Measurements from ENCODE around the gene HINT3.
"Not testable (repeated sequence)": the region's sequence is repeated elsewhere in the genome, so short reads cannot be mapped to it uniquely, and the experiment has no call there.

Gene HINT3
- total RNA-seq, result 24.4 reads per million, percentile 51 among the genes with 10 or more reads in this experiment

DNA sequence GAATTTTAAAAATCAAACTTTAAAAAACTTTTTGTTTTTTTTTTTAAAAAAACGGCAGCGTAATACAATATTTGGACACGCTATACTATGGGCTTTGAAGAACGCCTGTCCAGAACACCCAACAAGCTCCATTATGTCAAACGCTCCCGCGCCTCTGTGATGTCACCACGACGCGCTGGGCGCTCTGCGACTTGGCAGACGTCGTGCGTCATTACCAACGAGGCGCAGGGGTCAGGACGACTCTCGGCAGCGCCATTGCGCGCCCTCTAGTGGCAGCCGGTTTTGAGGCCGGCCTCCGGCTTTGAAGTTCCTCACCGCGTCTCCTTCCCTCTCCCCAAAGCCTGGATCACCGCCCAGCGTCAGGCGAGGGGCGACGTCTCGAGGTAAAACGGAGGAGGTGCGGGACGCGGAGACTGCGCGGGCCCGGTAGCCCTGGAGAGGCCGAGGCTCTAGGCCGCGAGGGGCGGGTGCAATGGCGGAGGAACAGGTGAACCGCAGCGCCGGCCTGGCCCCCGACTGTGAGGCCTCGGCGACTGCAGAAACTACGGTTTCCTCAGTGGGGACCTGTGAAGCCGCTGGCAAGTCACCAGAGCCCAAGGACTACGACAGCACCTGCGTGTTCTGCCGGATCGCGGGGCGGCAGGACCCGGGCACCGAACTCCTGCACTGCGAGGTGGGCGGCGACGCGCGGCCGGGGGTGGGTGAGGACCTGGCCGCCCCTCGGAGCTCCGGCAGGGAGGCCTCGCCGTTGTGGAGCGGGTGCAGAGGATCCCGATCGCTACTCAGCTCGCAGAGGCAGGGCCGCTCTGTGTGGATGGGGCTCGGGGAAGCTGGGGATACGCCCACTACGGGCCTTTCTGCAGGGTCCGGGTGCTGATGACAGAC lies at the start of gene HINT3:
Gene HINT3, plus strand, starts transcription at position 265 of the 885 bp plus-strand sequence. Its CDS starts 208 bp downstream, at position 473.
- DNase-seq, result peak; percentile 99

DNA sequence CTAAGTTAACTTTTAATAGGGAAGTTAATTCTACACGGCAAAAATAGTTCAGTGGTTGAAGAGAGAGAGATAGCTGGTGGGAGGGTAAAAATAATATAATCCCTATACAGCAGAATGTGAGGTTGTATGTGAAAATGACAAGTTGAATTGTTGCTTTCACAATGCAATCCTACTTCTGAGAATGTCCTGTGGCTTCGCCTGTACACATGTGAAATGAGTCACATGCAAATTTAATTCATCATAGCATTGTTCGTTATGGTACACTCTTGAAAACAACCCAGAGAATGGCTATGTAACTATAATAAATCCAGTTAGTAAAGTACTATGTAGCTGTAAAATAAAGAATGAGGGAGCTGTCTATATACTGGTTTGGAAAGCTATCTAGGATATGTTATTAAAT lies 46.0 kb upstream of the HINT3 start:
- no peak for DNase-seq

DNA sequence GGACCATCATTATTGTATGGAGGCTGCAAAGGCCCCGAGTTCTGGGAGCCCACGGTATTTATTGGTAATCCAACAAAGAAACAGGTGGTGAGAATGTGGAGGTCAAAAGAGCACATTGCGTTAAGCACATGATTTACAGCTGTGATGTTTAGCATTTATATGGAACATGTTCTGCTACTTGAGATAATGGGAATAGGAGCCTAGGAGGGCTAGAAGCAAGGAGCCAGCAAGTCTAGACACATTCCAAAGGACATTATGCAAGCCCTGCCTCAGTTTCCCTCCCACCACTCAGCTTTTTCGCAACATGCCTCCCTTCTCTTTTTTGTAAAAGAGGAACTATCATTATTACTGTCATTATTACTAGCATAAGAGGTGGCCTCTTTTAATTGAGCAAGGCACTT lies 45.5 kb upstream of the HINT3 start:
- not testable (repeated sequence) for DNase-seq

DNA sequence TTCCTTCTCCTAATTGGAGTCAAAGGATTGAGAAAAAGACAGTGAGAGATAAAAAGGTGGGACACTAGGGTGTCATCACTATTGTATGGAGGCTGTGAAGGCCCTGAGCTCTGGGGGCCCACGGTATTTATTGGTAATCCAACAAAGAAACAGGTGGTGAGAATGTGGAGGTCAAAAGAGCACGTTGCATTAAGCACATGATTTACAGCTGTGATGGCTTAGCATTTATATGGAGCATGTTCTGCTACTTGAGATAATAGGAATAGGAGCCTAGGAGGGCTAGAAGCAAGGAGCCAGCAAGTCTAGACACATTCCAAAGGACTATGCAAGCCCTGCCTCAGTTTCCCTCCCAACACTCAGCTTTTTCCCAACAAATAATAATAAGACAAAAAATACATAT lies 44.1 kb upstream of the HINT3 start:
- DNase-seq, result not testable (repeated sequence)

- no peak for DNase-seq
These were observed 43.4 kb upstream of the HINT3 start for GRCh38 chr6:125913145-125913544.

- no peak for DNase-seq
These were observed 42.7 kb upstream of the HINT3 start for GRCh38 chr6:125913864-125914351.

- no peak for DNase-seq
These were observed 38.3 kb upstream of the HINT3 start for GRCh38 chr6:125918230-125918629.

- peak; percentile 25 for DNase-seq
These were observed 37.6 kb upstream of the HINT3 start for GRCh38 chr6:125918681-125919566.

- DNase-seq, result no peak
These were observed 37.0 kb upstream of the HINT3 start for GRCh38 chr6:125919618-125920017.

- DNase-seq, result no peak
These were observed 34.2 kb upstream of the HINT3 start for GRCh38 chr6:125922322-125922860.

DNA sequence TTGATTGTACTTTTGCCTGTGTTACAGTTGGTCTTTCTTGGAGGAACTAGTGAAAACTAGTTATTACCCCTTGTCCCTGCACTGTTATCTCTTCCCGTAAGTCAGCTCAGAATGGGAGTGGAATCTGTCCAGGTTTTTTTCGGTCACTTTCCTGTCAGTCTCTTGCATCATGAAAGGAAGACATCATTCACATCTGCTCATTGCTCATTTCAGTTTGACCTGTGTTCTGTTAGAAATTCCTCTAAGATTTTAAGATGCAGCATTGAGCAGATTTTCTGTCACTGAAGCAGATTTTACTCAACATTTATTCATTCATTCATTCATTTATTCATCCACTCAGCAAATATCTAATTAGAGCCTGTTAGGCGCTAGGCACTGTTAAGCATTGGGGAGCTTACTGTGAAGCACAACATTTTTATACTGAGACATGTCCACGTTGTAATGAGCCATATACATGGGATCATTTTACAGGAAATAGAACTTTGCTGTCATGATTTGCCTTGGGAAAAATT lies 33.1 kb upstream of the HINT3 start:
- DNase-seq, result no peak

GRCh38 chr6:125924169-125924568 lies 32.4 kb upstream of the HINT3 start:
- no peak for DNase-seq

- no peak for DNase-seq
These were observed 31.7 kb upstream of the HINT3 start for GRCh38 chr6:125924697-125925358.

DNA sequence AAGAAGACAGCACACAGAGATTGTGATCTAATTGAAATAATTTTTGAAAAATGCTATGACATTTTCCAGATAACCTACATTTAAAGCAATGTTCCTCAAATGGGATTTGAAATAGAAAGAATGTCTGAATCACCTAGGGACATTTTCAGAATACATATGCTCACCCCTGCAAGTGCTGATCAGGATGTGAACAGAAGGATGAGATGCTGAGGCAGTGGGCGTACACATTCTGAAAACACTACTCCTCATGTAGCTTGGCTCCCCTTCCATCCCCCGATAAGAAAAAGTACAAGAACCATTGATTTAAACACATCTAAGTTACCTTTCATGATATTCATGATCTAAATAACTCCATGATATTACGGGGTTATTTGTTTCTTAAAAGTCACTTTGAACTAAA lies 29.9 kb upstream of the HINT3 start:
- DNase-seq, result no peak

- DNase-seq, result no peak
These were observed 28.8 kb upstream of the HINT3 start for GRCh38 chr6:125927761-125928160.

DNA sequence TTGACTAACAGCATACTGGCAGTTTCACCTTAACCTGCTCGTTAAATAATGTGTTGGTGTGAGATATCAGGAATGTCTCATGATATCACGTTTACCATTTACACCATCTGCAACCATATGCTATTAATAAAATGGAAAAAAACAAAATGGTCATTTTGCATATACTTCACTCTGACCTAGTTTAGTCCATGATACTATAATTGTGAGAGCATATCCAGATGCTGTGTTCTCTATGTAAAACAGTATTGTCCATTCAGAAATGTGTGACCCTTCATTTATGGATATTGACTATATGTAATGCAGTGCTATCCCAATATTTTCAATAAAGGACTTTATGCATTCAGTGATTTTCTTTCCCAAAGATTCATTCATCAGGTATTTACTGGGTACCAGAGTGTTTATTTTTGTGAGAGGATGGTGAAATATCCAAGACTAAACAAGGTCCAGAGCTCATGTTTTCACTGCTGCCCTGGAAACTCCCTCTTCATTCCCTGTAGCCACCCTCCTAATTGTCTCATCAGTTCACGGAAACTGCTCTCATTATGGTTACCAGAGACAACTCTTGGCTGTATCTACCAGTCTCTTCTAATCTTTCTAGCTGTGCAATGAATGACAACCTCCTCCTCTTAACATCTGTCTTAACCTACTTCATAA lies 25.7 kb upstream of the HINT3 start:
- DNase-seq, result no peak

DNA sequence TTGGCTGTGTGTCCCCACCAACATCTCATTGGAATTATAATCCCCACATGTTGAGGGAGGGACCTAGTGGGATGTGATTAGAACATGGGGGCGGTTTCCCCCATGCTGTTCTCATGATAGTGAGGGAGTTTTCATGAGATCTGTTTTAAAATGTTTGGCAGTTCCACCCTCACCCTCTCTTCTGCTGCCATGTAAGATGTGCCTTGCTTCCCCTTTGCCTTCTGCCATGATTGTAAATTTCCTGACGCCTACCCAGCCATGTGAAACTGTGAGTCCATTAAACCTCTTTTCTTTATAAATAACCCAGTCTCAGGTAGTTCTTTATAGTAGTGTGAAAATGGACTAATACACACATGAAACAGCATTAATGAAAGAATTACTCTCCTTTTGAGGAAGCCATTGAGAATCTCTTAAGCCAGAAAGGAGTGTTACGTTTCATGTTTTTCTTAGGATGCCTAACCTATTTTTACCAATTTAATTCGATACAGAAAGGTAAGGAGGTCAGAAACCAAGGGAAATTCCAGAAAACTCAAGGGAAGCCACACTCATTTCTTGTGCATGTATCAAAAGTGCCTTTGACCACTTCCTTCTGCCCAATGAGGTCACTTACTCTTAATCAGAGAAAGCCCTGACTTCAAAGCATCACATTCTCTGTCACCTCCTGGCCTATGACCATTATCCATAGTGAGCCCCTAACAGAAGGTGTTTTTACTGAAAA lies 24.7 kb upstream of the HINT3 start:
- DNase-seq, result no peak

GRCh38 chr6:125932451-125932795 lies 24.1 kb upstream of the HINT3 start:
- DNase-seq, result no peak

DNA sequence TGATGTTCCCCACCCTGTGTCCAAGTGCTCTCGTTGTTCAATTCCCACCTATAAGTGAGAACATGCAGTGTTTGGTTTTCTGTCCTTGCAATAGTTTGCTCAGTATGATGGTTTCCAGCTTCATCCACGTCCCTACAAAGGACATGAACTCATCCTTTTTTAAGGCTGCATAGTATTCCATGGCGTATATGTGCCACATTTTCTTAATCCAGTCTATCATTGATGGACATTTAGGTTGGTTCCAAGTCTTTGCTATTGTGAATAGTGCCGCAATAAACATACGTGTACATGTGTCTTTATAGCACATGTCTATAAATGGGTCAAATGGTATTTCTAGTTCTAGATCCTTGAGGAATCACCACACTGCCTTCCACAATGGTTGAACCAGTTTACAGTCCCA lies 21.1 kb upstream of the HINT3 start:
- not testable (repeated sequence) for DNase-seq

- no peak for DNase-seq
These were observed 17.5 kb upstream of the HINT3 start for GRCh38 chr6:125939026-125939425.

GRCh38 chr6:125939791-125940190 lies 16.8 kb upstream of the HINT3 start:
- no peak for DNase-seq

Measured in effector CD4-positive, alpha-beta T cell (primary cell).